Measurements from ENCODE around the gene SH3RF3.

Gene SH3RF3

GRCh38 chr2:109522063-109522374 is 393.0 kb downstream of the SH3RF3 start:
- Histone ChIP-seq H3K4me3 (ENCODE audit: low read depth, low read length) (no peak overlapping the region), H3K27ac (no peak overlapping the region), H2AFZ (no peak overlapping the region), H3K27me3 (ENCODE audit: control insufficient read depth, insufficient read depth, low read length) (no peaks in the 10 kb centered on the region), H3K9ac (no peak overlapping the region), H3K9me3 (ENCODE audit: control insufficient read depth, low read length) (no peaks in the 10 kb centered on the region), H3K4me1 (no peaks in the 10 kb centered on the region), H3K36me3 (ENCODE audit: control insufficient read depth, insufficient read depth, low read length) (no peaks in the 10 kb centered on the region), H3K4me2 (ENCODE audit: low read length) (no peak overlapping the region), H3K79me2 (no peaks in the 10 kb centered on the region)
- TF ChIP-seq CTCF (IDR thresholded peaks at IDR 0.05): no peak

GRCh38 chr2:109523121-109523520 is 394.1 kb downstream of the SH3RF3 start:
- Histone ChIP-seq H3K79me2 (no peaks in the 10 kb centered on the region), H3K4me1 (no peaks in the 10 kb centered on the region), H3K9ac (no peak overlapping the region), H3K27me3 (ENCODE audit: control insufficient read depth, insufficient read depth, low read length) (no peaks in the 10 kb centered on the region), H3K9me3 (ENCODE audit: control insufficient read depth, low read length) (no peaks in the 10 kb centered on the region), H3K27ac (no peak overlapping the region), H2AFZ (no peak overlapping the region), H3K36me3 (ENCODE audit: control insufficient read depth, insufficient read depth, low read length) (no peaks in the 10 kb centered on the region), H3K4me2 (ENCODE audit: low read length) (no peak overlapping the region), H3K4me3 (ENCODE audit: low read depth, low read length) (no peak overlapping the region)
- TF ChIP-seq CTCF (IDR thresholded peaks at IDR 0.05): no peak

GRCh38 chr2:109523536-109524361 is 394.7 kb downstream of the SH3RF3 start:
- Histone ChIP-seq H3K9ac (no peak overlapping the region), H3K4me2 (ENCODE audit: low read length) (no peak overlapping the region), H3K4me1 (no peaks in the 10 kb centered on the region), H3K27ac (no peak overlapping the region), H3K4me3 (ENCODE audit: low read depth, low read length) (no peak overlapping the region), H3K9me3 (ENCODE audit: control insufficient read depth, low read length) (no peaks in the 10 kb centered on the region), H3K79me2 (no peaks in the 10 kb centered on the region), H3K36me3 (ENCODE audit: control insufficient read depth, insufficient read depth, low read length) (no peaks in the 10 kb centered on the region), H2AFZ (no peak overlapping the region), H3K27me3 (ENCODE audit: control insufficient read depth, insufficient read depth, low read length) (no peaks in the 10 kb centered on the region)
- no peak for TF ChIP-seq CTCF (IDR thresholded peaks at IDR 0.05)

GRCh38 chr2:109525836-109526235 is 396.8 kb downstream of the SH3RF3 start:
- H3K9me3 ChIP-seq (ENCODE audit: control insufficient read depth, low read length): no peaks in the 10 kb centered on the region
- TF ChIP-seq CTCF (IDR thresholded peaks at IDR 0.05): no peak

GRCh38 chr2:109526442-109526970 is 397.5 kb downstream of the SH3RF3 start:
- Histone ChIP-seq H2AFZ (no peak overlapping the region), H3K36me3 (ENCODE audit: control insufficient read depth, insufficient read depth, low read length) (no peaks in the 10 kb centered on the region), H3K9me3 (ENCODE audit: control insufficient read depth, low read length) (no peaks in the 10 kb centered on the region), H3K79me2 (no peaks in the 10 kb centered on the region), H3K9ac (no peak overlapping the region), H3K27ac (no peak overlapping the region), H3K4me1 (no peaks in the 10 kb centered on the region), H3K4me2 (ENCODE audit: low read length) (no peak overlapping the region), H3K4me3 (ENCODE audit: low read depth, low read length) (no peak overlapping the region), H3K27me3 (ENCODE audit: control insufficient read depth, insufficient read depth, low read length) (no peaks in the 10 kb centered on the region)
- no peak for TF ChIP-seq CTCF (IDR thresholded peaks at IDR 0.05)

More at GRCh38 chr2:109525836-109526235, 396.8 kb downstream of the SH3RF3 start:
- H3K27ac ChIP-seq: no peak overlapping the region
- no peaks in the 10 kb centered on the region for H3K27me3 ChIP-seq (ENCODE audit: control insufficient read depth, insufficient read depth, low read length)
- no peaks in the 10 kb centered on the region for H3K4me1 ChIP-seq
- no peak overlapping the region for H2AFZ ChIP-seq
- no peaks in the 10 kb centered on the region for H3K36me3 ChIP-seq (ENCODE audit: control insufficient read depth, insufficient read depth, low read length)
- H3K9ac ChIP-seq: no peak overlapping the region
- H3K79me2 ChIP-seq: no peaks in the 10 kb centered on the region
- no peak overlapping the region for H3K4me3 ChIP-seq (ENCODE audit: low read depth, low read length)
- no peak overlapping the region for H3K4me2 ChIP-seq (ENCODE audit: low read length)
